Adrenal gland (tissue), 12 donors: ENCODE data around the gene SMPX. TPM values are rescaled to one million over a fixed set of nuclear protein-coding genes. Genes with fewer than 3 reads are reported as not detected.
"Not testable (repeated sequence)": the region's sequence is repeated elsewhere in the genome, so short reads cannot be mapped to it uniquely, and the experiment has no call there.

Source experiments
- DNase-seq, 7 donors: peaks; one replicate each; pipeline ENCODE4 v3.0.0-alpha.2; 2019 to 2020
- H3K27ac ChIP-seq, 5 donors: fragments of 200-600 bp; sonication (generic) in 4 of 5; 1 replicate in 3 of 5; 2 replicates in 2 of 5; pipeline versions ENCODE4 v1.5.1 to v1.8.0; 2016 to 2020; ENCODE audit warnings: mild to moderate bottlenecking in 1 of 5
- H3K27me3 ChIP-seq: fragments of 200-600 bp; 2 replicates; pipeline ENCODE4 v1.8.0; 2021
- H3K36me3 ChIP-seq, 2 donors: fragments of 200-600 bp; replicated peaks in 1 of 2; 1 replicate in 1 of 2; 2 replicates in 1 of 2; pipeline versions ENCODE4 v1.5.1 to v1.8.0; 2018 to 2022
- H3K4me1 ChIP-seq, 2 donors: fragments of 200-600 bp; replicated peaks in 1 of 2; 1 replicate in 1 of 2; 2 replicates in 1 of 2; pipeline versions ENCODE4 v1.5.1 to v1.8.0; 2018 to 2021
- H3K4me3 ChIP-seq, 4 donors: fragments of 200-600 bp; sonication (generic) in 3 of 4; one replicate each; pipeline ENCODE4 v1.5.1; 2016 to 2018
- H3K9me3 ChIP-seq, 3 donors: fragments of 200-600 bp; sonication (generic) in 1 of 3; replicated peaks in 1 of 3; 1 replicate in 2 of 3; 2 replicates in 1 of 3; pipeline versions ENCODE4 v1.5.1 to v1.8.0; 2016 to 2021
- POLR2A ChIP-seq, 2 donors: fragments of 450-650 bp; IDR thresholded peaks; one replicate each; pipeline ENCODE4 v1.6.1; 2017; ENCODE audit warnings: antibody characterized with exemption in 2 of 2, mild to moderate bottlenecking in 2 of 2, moderate library complexity in 1 of 2
- WGBS, 4 donors: extraction: QIAGEN DNeasy Blood & Tissue Kit in 2 of 4; methylation state at CpG; one replicate each; pipeline versions ENCODE4 v1.1.5 to v1.1.7; 2013 to 2017; 5-methylcytosine and 5-hydroxymethylcytosine counted together
- intact Hi-C, 2 donors: fragments of 100-400 bp; cut with DNase I; formaldehyde crosslinking; loops; one replicate each; pipeline versions ENCODE4 v1.14.1 to v1.15.0; 2022 to 2023
- polyA plus RNA-seq, 3 donors: library from polyadenylated mRNA; stranded (reverse); fragments of 200-250 nt in 2 of 3; fragments of 350-450 nt in 1 of 3; fragmentation: Illumina TruSeq in 1 of 3; extraction: RNeasy Lipid Tissue Mini Kit (QIAGEN cat#74804) in 1 of 3; gene quantifications; one replicate each; pipeline ENCODE4 v1.2.3, GENCODE V29; 2013 to 2014
- total RNA-seq, 9 donors: library from RNA; depleted of rRNA in 4 of 9; stranded (reverse); fragments of >200 nt in 4 of 9; fragments of 120-200 nt in 1 of 9; fragmentation: NEBNext Ultra II Directional in 1 of 9; extraction: Animal tissue kit (Norgen Biotek cat#: 25700) in 1 of 9; gene quantifications; one replicate each; pipeline versions ENCODE4 v1.1.0 to v1.2.4, GENCODE V29; 2013 to 2023
- TF ChIP-seq, protein P1 (sequence below), 6 experiments: fragments of 450-650 bp in 4 of 6; fragments of 200-600 bp in 2 of 6; sonication (generic) in 1 of 6; IDR thresholded peaks; 1 replicate in 5 of 6; 2 replicates in 1 of 6; pipeline versions ENCODE4 v1.5.1 to v1.8.0; 2016 to 2021; ENCODE audit warnings: antibody characterized with exemption in 6 of 6, mild to moderate bottlenecking in 2 of 6, moderate library complexity in 1 of 6
- donor health status: healthy with polysubstance abuse.
- donor health status: Bipolar disorder and iron deficiency.
- donor health status: DM: yes; HTN: yes; CAD: no.
- donor health status: DM: no; HTN: no; CAD: no.
- donor health status: DM: no; HTN: no; CAD: no.
- donor health status: DM: yes; HTN: yes; CAD: no.

Gene SMPX
- total and polyA plus RNA-seq, 12 donors = 0.10 TPM; not detected in 11

DNA sequence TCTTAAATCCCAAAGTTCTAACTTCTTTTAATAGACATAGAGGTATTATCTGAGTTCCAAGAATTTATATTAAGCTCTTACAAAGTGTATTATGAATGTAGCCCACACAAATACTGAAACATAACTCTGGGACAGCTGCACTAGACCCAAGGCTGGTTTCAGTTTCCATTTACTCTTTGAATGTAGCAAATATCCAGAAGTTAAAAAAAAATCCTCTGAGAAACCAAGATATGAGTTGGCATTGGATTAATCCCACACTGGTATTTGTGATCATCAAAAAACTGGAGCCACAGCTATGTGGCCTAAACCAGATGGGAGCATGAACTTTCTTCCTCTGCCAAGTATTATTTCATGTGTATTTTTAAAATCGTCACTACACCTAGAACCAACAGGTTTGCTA, 23.6 kb upstream of the SMPX start:
- Histone ChIP-seq H3K36me3 (no peaks in the 10 kb centered on the region), H3K4me3 (no peak overlapping the region), H3K4me1 (no peaks in the 10 kb centered on the region), H3K9me3 (no peaks in the 10 kb centered on the region), H3K27ac (no peak overlapping the region), H3K27me3 (no peaks in the 10 kb centered on the region)
- no peak for DNase-seq
- no peak for TF ChIP-seq POLR2A (IDR thresholded peaks at IDR 0.05)
- TF ChIP-seq, protein P1, sequence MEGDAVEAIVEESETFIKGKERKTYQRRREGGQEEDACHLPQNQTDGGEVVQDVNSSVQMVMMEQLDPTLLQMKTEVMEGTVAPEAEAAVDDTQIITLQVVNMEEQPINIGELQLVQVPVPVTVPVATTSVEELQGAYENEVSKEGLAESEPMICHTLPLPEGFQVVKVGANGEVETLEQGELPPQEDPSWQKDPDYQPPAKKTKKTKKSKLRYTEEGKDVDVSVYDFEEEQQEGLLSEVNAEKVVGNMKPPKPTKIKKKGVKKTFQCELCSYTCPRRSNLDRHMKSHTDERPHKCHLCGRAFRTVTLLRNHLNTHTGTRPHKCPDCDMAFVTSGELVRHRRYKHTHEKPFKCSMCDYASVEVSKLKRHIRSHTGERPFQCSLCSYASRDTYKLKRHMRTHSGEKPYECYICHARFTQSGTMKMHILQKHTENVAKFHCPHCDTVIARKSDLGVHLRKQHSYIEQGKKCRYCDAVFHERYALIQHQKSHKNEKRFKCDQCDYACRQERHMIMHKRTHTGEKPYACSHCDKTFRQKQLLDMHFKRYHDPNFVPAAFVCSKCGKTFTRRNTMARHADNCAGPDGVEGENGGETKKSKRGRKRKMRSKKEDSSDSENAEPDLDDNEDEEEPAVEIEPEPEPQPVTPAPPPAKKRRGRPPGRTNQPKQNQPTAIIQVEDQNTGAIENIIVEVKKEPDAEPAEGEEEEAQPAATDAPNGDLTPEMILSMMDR (IDR thresholded peaks at IDR 0.05) = no peak
- WGBS, 4 donors = 52 to 86% (median 67%) methylated on average over 1 of the region's 1 CpG
- intact Hi-C loops = no loop called here

DNA sequence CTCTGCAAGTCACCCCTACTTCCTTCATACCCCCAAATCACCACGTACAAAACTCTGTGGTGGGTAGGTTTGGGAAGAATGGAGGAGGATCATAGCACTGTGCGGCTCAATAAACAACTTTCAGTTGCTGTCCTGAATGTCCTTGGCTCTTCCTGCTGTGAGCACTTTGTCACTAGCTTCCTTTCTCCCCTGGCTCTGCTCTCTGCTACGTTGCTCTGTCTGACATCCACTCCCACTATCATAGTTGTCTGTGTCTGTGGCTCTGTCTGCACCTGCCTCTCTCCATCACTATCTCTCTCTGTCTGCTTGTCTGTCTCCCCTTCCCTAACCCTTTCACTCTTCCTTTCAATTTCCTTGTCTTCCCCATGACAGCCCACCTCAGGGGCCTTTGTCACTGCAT, 21.2 kb upstream of the SMPX start:
- H3K9me3 ChIP-seq = no peaks in the 10 kb centered on the region
- H3K4me3 ChIP-seq = no peak overlapping the region
- H3K27ac ChIP-seq = no peak overlapping the region
- intact Hi-C loops = no loop called here
- TF ChIP-seq, protein P1 (IDR thresholded peaks at IDR 0.05) = no peak
- TF ChIP-seq POLR2A (IDR thresholded peaks at IDR 0.05) = no peak
- WGBS, 4 donors = 27 to 53% (median 31%) methylated on average over 1 to 3 of the region's 3 CpGs
- H3K4me1 ChIP-seq = no peaks in the 10 kb centered on the region
- no peaks in the 10 kb centered on the region for H3K27me3 ChIP-seq
- H3K36me3 ChIP-seq = no peaks in the 10 kb centered on the region
- DNase-seq = no peak

DNA sequence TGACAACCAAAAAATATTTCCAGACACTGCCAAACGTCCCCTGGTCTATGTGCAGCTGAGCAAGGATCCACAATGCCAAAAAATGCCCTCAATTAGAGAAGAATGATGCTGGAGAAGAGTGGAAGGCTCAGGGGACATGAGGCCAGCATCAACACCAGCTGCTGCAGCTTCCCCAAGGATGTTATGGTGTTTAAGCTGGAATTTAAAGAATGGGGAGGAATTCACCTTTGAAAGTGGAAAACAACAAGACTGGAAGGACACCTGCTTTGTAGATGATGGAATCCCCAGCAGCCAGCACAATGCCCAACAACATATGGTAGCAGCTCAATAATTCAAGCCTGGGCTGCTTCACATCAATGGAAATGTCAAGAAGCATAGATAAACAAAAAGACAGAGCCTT, 20.3 kb upstream of the SMPX start:
- intact Hi-C loops = no loop called here
- Histone ChIP-seq H3K36me3 (no peaks in the 10 kb centered on the region), H3K27ac (no peak overlapping the region), H3K9me3 (no peaks in the 10 kb centered on the region), H3K4me3 (no peak overlapping the region), H3K27me3 (no peaks in the 10 kb centered on the region), H3K4me1 (no peaks in the 10 kb centered on the region)
- WGBS, 4 donors = 15 to 56% (median 48%) methylated on average over 1 of the region's 1 CpG
- no peak for DNase-seq
- no peak for TF ChIP-seq POLR2A (IDR thresholded peaks at IDR 0.05)
- TF ChIP-seq, protein P1 (IDR thresholded peaks at IDR 0.05) = no peak

DNA sequence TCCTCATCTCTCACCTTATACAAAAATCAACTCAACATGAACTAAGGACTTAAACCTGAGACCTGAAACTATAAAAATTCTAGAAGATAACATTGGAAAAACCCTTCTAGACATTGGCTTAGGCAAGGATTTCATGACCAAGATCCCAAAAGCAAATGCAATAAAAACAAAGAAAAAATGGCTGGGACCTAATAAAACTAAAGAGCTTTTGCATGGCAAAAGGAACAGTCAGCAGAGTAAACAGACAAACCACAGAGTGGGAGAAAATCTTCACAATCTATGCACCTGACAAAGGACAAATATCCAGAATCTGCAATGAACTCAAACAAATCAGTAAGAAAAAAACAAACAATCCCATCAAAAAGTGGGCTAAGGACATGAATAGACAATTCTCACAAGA, 17.2 kb upstream of the SMPX start:
- DNase-seq, intact Hi-C loops, H3K36me3 ChIP-seq, H3K9me3 ChIP-seq, H3K4me3 ChIP-seq, H3K27me3 ChIP-seq, H3K27ac ChIP-seq, H3K4me1 ChIP-seq: not testable (repeated sequence)

DNA sequence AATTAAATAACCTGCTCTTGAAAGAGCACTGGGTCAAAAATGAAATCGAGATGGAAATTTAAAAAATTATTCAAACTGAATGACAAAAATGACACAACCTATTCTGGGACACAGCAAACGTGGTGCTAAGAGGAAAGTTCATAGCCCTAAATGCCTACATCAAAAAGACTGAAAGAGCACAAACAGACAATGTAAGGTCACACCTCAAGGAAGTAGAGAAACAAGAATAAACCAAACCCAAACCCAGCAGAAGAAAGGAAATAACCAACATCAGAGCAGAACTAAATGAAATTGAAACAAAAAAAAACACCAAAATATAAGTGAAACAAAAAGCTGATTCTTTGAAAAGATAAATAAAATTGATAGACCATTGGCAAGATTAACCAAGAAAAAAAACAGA, 15.1 kb upstream of the SMPX start:
- H3K4me3 ChIP-seq, DNase-seq, intact Hi-C loops, H3K36me3 ChIP-seq, H3K27ac ChIP-seq, H3K4me1 ChIP-seq, H3K9me3 ChIP-seq: not testable (repeated sequence)
- 27 to 46% (median 35%) methylated on average over 2 of the region's 2 CpGs for WGBS, 4 donors
- peaks cover 13% of the 10 kb centered on the region for H3K27me3 ChIP-seq
